Effector CD4-positive, alpha-beta T cell (primary cell): Measurements from ENCODE around the gene TMPRSS11D.

Experiments
- DNase-seq: peaks from one replicate; pipeline ENCODE4 v3.0.0-alpha.2; 2020

The TMPRSS11D gene

GRCh38 chr4:67885762-67886161 lies 2.0 kb upstream of the TMPRSS11D start:
- DNase-seq = no peak

GRCh38 chr4:67884701-67885100 lies 899 bp upstream of the TMPRSS11D start:
- DNase-seq = no peak

GRCh38 chr4:67883458-67883857 lies 344 bp downstream of the TMPRSS11D start:
- DNase-seq = no peak

- no peak for DNase-seq
Measured at GRCh38 chr4:67880866-67881610, 2.8 kb downstream of the TMPRSS11D start.

- DNase-seq = no peak
Measured at GRCh38 chr4:67879486-67879885, 4.3 kb downstream of the TMPRSS11D start.

- no peak for DNase-seq
Measured at GRCh38 chr4:67877086-67877485, 6.7 kb downstream of the TMPRSS11D start.

GRCh38 chr4:67874986-67875385 lies 8.8 kb downstream of the TMPRSS11D start:
- DNase-seq = no peak

GRCh38 chr4:67873116-67873515 lies 10.7 kb downstream of the TMPRSS11D start:
- DNase-seq = no peak

GRCh38 chr4:67871867-67872266 lies 11.9 kb downstream of the TMPRSS11D start:
- DNase-seq = no peak

- DNase-seq = no peak
Measured at GRCh38 chr4:67869580-67870190, 14.1 kb downstream of the TMPRSS11D start.

GRCh38 chr4:67861513-67861912 lies 22.3 kb downstream of the TMPRSS11D start:
- no peak for DNase-seq

- no peak for DNase-seq
Measured at GRCh38 chr4:67853336-67853735, 30.5 kb downstream of the TMPRSS11D start.

GRCh38 chr4:67820903-67821302 lies 62.9 kb downstream of the TMPRSS11D start:
- no peak for DNase-seq

- DNase-seq = no peak
Measured at GRCh38 chr4:67810011-67810410, 73.8 kb downstream of the TMPRSS11D start.

- DNase-seq = no peak
Measured at GRCh38 chr4:67809502-67809901, 74.3 kb downstream of the TMPRSS11D start.

GRCh38 chr4:67796810-67797209 lies 87.0 kb downstream of the TMPRSS11D start:
- no peak for DNase-seq

GRCh38 chr4:67790721-67791120 lies 93.1 kb downstream of the TMPRSS11D start:
- no peak for DNase-seq

GRCh38 chr4:67787311-67787710 lies 96.5 kb downstream of the TMPRSS11D start:
- no peak for DNase-seq

GRCh38 chr4:67785528-67785927 lies 98.3 kb downstream of the TMPRSS11D start:
- no peak for DNase-seq

GRCh38 chr4:67779631-67780030 lies 104.2 kb downstream of the TMPRSS11D start:
- DNase-seq = no peak

- no peak for DNase-seq
Measured at GRCh38 chr4:67776746-67777145, 107.1 kb downstream of the TMPRSS11D start.
